CD4-positive, alpha-beta T cell treated with Interleukin-2 at 100 ng/mL for 4 hours (primary cell): ENCODE data around the gene PTCH2.
A peak's percentile ranks its signal among the peaks of the same experiment; 100 is the strongest.
"Not testable (repeated sequence)": the region's sequence is repeated elsewhere in the genome, so short reads cannot be mapped to it uniquely, and the experiment has no call there.

Experiments
- DNase-seq: peaks from one replicate; pipeline ENCODE4 v3.0.0-alpha.2; 2020; ENCODE audit warnings: low spot score

The PTCH2 gene

DNA sequence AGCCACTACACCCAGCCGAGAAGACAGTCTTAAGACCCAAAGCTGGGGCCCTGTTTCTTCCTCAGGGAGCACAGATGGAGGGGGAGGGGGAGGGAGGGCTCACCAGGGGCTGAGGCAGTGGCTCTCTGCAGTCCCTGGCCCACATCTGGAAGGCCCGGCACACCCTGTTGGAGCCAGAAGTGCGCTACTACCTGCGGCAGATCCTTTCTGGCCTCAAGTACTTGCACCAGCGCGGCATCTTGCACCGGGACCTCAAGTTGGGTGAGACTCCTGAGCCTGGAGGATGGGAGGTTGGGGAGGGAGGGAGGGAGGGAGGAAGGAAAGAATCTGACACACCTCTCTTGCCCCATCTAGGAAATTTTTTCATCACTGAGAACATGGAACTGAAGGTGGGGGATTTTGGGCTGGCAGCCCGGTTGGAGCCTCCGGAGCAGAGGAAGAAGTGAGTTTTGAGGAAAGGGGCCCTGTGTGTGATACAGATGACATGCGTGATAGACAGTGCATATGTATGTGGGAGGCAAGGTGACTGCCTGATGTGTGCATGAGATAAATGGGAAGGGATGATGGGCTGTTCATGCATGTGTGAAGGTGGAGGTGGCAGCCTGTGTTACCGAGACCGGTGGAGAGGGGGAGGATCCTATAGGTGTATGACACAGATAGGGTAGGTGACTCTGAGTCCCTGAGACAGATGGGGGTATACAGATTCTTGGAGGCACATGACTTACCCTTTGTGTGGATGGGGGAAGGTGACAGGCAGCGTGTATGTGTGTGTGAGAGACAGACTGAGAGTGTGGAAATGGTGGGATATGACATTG, 41.4 kb downstream of the PTCH2 start:
- peak; percentile 67 for DNase-seq

- peak; percentile 99 for DNase-seq
Measured at GRCh38 chr1:44799770-44800584, 43.1 kb downstream of the PTCH2 start, which contains the start of gene PLK3. Gene PLK3 (plus strand): TSS chr1:44800377. CDS start chr1:44800464, 87 bp downstream.

- DNase-seq, result no peak
Measured at GRCh38 chr1:44798481-44799365, 44.3 kb downstream of the PTCH2 start.

DNA sequence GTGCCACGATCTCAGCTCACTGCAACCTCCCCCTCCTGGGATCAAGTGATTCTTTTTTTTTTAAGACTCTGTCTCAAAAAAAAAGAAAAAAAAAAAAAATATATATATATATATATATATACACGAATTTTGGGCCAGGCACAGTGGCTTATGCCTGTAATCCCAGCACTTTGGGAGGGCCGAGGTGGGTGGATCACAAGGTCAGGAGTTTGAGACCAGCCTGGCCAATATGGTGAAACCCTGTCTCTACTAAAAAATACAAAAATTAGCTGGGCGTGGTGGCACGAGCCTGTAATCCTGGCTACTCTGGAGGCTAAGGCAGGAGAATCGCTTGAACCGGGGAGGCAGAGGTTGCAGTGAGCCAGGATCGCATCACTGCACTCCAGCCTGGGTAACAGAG, 45.2 kb downstream of the PTCH2 start:
- DNase-seq, result not testable (repeated sequence)

DNA sequence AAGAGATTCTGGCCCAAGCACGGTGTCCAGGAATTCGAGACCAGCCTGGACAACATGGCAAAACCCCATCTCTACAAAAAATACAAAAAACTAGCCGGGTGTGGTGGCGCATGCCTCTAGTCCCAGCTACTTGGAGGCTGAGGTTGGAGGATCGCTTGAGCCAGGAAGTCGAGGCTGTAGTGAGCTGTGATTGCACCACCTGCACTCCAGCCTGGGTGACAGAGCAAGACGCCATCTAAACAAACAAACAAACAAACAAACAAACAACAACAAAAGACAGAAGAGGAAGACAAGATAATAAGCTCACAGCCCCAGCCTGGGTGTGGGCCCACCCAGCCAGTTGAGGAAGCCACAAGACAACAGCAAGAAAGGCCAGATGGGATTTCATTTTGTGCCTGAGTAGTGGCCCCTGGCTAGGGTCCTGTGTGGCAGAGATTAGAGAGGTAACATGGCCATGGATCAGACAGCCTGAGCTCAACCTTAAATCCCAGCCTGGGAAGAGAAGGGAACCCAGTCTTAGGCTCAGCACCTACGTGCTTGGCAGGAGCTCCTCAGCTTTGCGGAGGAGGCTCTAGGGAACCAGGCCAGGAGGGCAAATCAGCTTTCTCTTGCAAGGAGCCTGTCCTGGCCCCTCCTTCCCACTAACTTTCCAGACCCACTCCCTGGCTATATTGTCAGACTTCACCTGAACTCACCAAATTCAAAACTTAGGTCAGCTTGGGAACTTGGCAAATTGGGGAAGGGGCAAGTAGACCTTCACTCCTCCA, 50.1 kb downstream of the PTCH2 start:
- no peak for DNase-seq

GRCh38 chr1:44790968-44791801, 51.9 kb downstream of the PTCH2 start:
- no peak for DNase-seq

DNA sequence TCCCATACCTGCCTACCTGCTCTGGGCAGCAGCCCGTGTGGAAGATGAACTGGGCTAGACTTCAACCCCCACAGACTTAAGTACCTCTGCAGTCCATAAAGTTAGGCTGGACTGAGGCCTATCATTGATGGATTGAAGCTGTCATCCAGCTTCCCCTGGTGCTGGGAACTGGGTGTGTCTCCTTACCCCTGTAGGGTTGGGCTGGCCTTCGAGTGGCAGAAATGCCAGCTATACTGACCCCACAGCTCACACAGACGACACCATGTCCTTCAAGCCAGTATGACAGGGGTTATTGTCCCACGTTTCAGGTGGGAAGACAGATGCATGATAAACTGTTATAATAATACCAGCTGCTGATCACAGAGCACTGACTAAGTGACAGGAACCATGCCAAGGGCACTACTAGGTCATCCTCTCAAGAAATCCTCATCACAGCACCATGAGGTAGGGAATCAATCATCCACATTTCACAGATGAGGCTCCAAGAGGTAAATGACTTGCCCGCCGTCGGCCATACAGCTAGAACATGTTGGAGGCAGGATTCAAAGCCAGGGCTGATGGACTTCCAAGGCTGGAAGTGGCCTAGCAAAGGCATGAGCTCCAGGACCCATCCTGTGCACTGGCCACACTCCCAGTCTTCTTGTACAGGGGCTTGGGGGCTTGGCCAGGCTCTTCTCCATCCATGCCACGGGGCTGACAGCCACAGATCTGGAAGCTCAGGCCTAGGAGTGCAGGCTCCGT, 54.8 kb downstream of the PTCH2 start, which contains the start of gene BEST4:
Gene BEST4 (minus strand): TSS at position 51 of the 741 bp plus-strand sequence. CDS start 465 bp downstream, outside the sequence.
- no peak for DNase-seq

GRCh38 chr1:44787506-44787905, 55.5 kb downstream of the PTCH2 start:
- DNase-seq, result no peak

GRCh38 chr1:44786841-44787426, 56.1 kb downstream of the PTCH2 start:
- DNase-seq, result no peak

DNA sequence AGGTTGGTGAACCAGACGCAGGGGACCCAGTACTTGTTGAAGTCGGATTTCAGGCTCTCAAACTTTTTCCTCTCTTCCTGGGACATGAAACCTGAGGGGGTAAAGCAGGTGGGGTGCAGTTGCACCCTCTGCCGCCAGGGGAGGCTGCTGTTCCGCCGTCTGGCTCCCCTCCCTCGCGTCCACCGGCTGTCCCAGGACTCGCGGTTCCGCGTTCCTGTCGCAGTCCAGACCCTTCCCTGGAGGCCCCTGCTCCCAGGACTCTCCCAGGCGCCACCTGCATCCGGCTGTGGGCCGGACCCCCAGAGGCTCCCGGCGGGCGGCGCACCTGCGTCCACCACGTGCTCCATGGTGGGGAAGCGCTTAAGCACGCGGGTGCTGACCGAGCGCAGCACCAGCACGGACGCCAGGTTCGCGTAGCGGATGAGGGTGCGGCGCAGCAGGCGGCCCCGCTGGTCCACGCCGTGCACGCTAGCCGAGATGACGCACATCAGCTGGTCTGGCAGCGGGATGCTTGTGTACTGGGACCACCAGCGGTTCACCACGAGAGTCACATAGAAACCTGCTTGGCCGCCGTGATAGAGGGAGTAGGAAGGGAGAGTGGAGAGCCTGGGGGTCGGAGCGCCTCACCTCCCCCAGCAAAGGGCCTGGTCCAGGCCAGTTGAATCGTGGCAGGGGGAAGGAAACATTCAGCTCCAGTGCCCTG, 56.8 kb downstream of the PTCH2 start:
- DNase-seq, result peak; percentile 79

- DNase-seq, result no peak
Measured at GRCh38 chr1:44785501-44786137, 57.4 kb downstream of the PTCH2 start.

DNA sequence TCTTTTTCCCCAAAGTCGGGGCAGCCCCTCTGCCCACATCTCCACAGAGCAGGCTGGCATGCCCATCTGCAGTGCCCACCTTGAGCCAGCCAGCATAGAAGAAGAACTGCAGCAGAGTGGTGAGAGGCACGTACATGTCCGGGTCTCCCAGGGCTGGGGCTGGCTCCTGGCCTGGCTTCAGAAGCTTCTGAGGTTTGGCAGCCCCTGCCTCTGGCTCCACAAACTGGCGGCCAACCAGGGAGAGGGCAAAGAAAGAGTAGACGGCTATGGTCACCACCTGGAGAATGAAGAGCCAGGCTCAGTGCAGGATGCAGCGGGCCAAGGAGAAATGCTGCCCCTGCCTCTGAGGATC, 58.0 kb downstream of the PTCH2 start:
- no peak for DNase-seq

GRCh38 chr1:44784094-44785028, 58.7 kb downstream of the PTCH2 start:
- DNase-seq, result peak; percentile 42

GRCh38 chr1:44783697-44784093, 59.4 kb downstream of the PTCH2 start:
- no peak for DNase-seq

GRCh38 chr1:44780583-44781121, 62.4 kb downstream of the PTCH2 start:
- DNase-seq, result no peak

GRCh38 chr1:44778705-44779576, 64.1 kb downstream of the PTCH2 start:
- DNase-seq, result no peak
